K562 (cell line): ENCODE measurements around the gene UBE2E1. TPM values are rescaled to one million over a fixed set of nuclear protein-coding genes. Genes with fewer than 3 reads are reported as not detected.
"Not testable (repeated sequence)": the region's sequence is repeated elsewhere in the genome, so short reads cannot be mapped to it uniquely, and the experiment has no call there.

ENCODE experiments used
- ATAC-seq: fragments of 200-7000 bp; cut with Tn5 transposase; 3 replicates; pipeline ENCODE4 v1.9.1; 2020; ENCODE audit warnings: moderate library complexity
- BruUV-seq: library from RNA; stranded (reverse); fragments of 400-500 nt; replicated peaks from 2 replicates; lab custom pipeline; 2021; lab: Mats Ljungman, UMichigan
- CTCF ChIA-PET: fragments of 300-600 bp; formaldehyde crosslinking; extraction: SDS; loops from one replicate; lab custom pipeline; 2021; ENCODE audit warnings: low intra/inter-chr PET ratio; lab: Yijun Ruan, JAX
- POLR2A ChIA-PET: fragments of 300-600, 350-650 bp; sonication (Branson Sonifier 250); formaldehyde crosslinking; extraction: SDS; loops from one replicate; lab custom pipeline; 2021; ENCODE audit warnings: antibody characterized with exemption, inconsistent platforms; lab: Yijun Ruan, JAX
- DNase-seq, 4 experiments: peaks; one replicate each; pipeline versions ENCODE4 v3.0.0 to v3.0.0-alpha.2; 2011 to 2018; ENCODE audit warnings: low spot score in 3 of 4, mixed read lengths in 3 of 4; ENCODE audit errors: extremely low read depth in 1 of 4
- FAIRE-seq: peaks from 2 replicates; lab custom pipeline; 2011; peaks lifted over from hg19 to GRCh38; lab: Jason Lieb, UNC
- H2AFZ ChIP-seq: 2 replicates; pipeline ENCODE4 v1.6.0; 2011; ENCODE audit warnings: low read depth, low read length, control low read depth, inconsistent platforms
- H3K27ac ChIP-seq: fragments of 200-600 bp; 3 replicates; pipeline ENCODE4 v1.8.0; 2011; ENCODE audit warnings: low read depth, mild to moderate bottlenecking, control low read depth, inconsistent platforms, low read length, moderate library complexity, mixed read lengths; ENCODE audit errors: extremely low read depth
- H3K27me3 ChIP-seq, 2 experiments: fragments of 300-600 bp in 1 of 2; 2 replicates in 1 of 2; 3 replicates in 1 of 2; pipeline versions ENCODE4 v1.6.0 to v1.8.0; 2011; ENCODE audit warnings: inconsistent platforms in 2 of 2, low read length in 2 of 2, mild to moderate bottlenecking in 1 of 2, mixed read lengths in 1 of 2, moderate library complexity in 1 of 2; ENCODE audit not compliant: control insufficient read depth in 2 of 2, insufficient read depth in 2 of 2
- H3K36me3 ChIP-seq: fragments of 300-600 bp; 3 replicates; pipeline ENCODE4 v1.8.0; 2011; ENCODE audit warnings: mild to moderate bottlenecking, low read length, inconsistent platforms; ENCODE audit not compliant: control insufficient read depth, insufficient read depth
- H3K4me1 ChIP-seq, 2 experiments: fragments of 200-600 bp in 1 of 2; replicated peaks in 1 of 2; 2 replicates in 1 of 2; 3 replicates in 1 of 2; pipeline versions ENCODE4 v1.5.1 to v1.8.0; 2011; ENCODE audit warnings: inconsistent platforms in 2 of 2, low read length in 2 of 2, mild to moderate bottlenecking in 1 of 2, mixed read lengths in 1 of 2, moderate library complexity in 1 of 2; ENCODE audit not compliant: control insufficient read depth in 2 of 2, insufficient read depth in 2 of 2
- H3K4me2 ChIP-seq: 2 replicates; pipeline ENCODE4 v1.6.1; 2011; ENCODE audit warnings: low read length, control low read depth, inconsistent platforms, mixed read lengths; ENCODE audit not compliant: insufficient read depth
- H3K4me3 ChIP-seq: fragments of 200-600 bp; sonication (generic), shearing (Covaris generic); 2 replicates; pipeline ENCODE4 v1.5.1; 2016; ENCODE audit warnings: control low read depth, inconsistent platforms
- H3K79me2 ChIP-seq: fragments of 200-600 bp; 3 replicates; pipeline ENCODE4 v1.8.0; 2011; ENCODE audit warnings: low read length, inconsistent platforms; ENCODE audit not compliant: control insufficient read depth, insufficient read depth
- H3K9ac ChIP-seq, 2 experiments: 2 replicates each; pipeline versions ENCODE4 v1.6.0 to v1.6.1; 2011; ENCODE audit warnings: low read depth in 2 of 2, low read length in 2 of 2, control low read depth in 1 of 2, inconsistent platforms in 1 of 2, mild to moderate bottlenecking in 1 of 2, mixed read lengths in 1 of 2; ENCODE audit not compliant: insufficient read depth in 1 of 2
- H3K9me1 ChIP-seq: one replicate; pipeline ENCODE4 v1.6.0; 2011; ENCODE audit warnings: inconsistent platforms, mild to moderate bottlenecking, low read length, moderate library complexity; ENCODE audit not compliant: control insufficient read depth, insufficient read depth
- H3K9me3 ChIP-seq: replicated peaks from 2 replicates; pipeline ENCODE4 v1.5.1; 2011; ENCODE audit warnings: low read depth, low read length, inconsistent platforms; ENCODE audit not compliant: control insufficient read depth, insufficient read depth
- H4K20me1 ChIP-seq: replicated peaks from 2 replicates; pipeline ENCODE4 v1.6.1; 2011; ENCODE audit warnings: low read length, inconsistent platforms, mixed read lengths; ENCODE audit not compliant: control insufficient read depth, insufficient read depth
- CBFA2T3 ChIP-seq: fragments of 450-650 bp; IDR thresholded peaks from 2 replicates; pipeline ENCODE4 v1.6.1; 2017
- SETDB1 ChIP-seq: IDR thresholded peaks from one replicate; pipeline ENCODE4 v1.6.1; 2012; ENCODE audit warnings: low read length, control low read depth, inconsistent platforms
- WGBS: fragments of 100-300 bp; shearing (Covaris generic); methylation state at CpG from one replicate; pipeline ENCODE4 v1.1.6; 2016; ENCODE audit warnings: low coverage, mixed read lengths; ENCODE audit not compliant: insufficient coverage; ENCODE audit errors: missing lambda C conversion rate; 5-methylcytosine and 5-hydroxymethylcytosine counted together
- in situ Hi-C: fragments of 300-500 bp; cut with MboI; formaldehyde crosslinking; loops from 4 replicates; pipeline ENCODE4 v1.15.0; 2018; ENCODE audit warnings: inconsistent platforms, mixed read lengths
- intact Hi-C: fragments of 100-400 bp; cut with micrococcal nuclease; formaldehyde crosslinking; loops from 2 replicates; pipeline ENCODE4 v1.14.2; 2022
- polyA plus RNA-seq, 8 experiments: library from polyadenylated mRNA; depleted of rRNA in 4 of 8; stranded (reverse) in 5 of 8; unstranded in 3 of 8; fragments of >200 nt; fragmentation: Nextera tagmentation in 2 of 8; fragmentation: Illumina TruSeq in 1 of 8; extraction: Ambion mirVana in 2 of 8; extraction: Trizol in 1 of 8; gene quantifications; 2 replicates each; pipeline versions ENCODE4 v1.2.1 to v1.2.3, GENCODE V29; 2011 to 2014; ENCODE audit warnings: inconsistent platforms in 1 of 8, missing spikeins in 1 of 8
- total RNA-seq, 7 experiments: library from RNA; depleted of rRNA in 6 of 7; stranded (reverse); fragments of >200 nt in 6 of 7; fragmentation: Illumina TruSeq in 2 of 7; extraction: Trizol in 2 of 7; gene quantifications; 2 replicates each; pipeline versions ENCODE4 v1.2.1 to v1.2.3, GENCODE V29; 2011 to 2021; ENCODE audit warnings: low replicate concordance in 1 of 7
- TF ChIP-seq, protein P1 (sequence below), 2 experiments: fragments of 250-450 bp in 1 of 2; fragments of 450-650 bp in 1 of 2; sonication (Bioruptor Pico) in 1 of 2; IDR thresholded peaks; 2 replicates each; pipeline versions ENCODE4 v1.6.1 to v1.8.0; 2016 to 2021; ENCODE audit warnings: mild to moderate bottlenecking in 2 of 2, moderate library complexity in 2 of 2, missing compliant biosample characterization in 1 of 2, missing genetic modification characterization in 1 of 2

Gene UBE2E1
- total and polyA plus RNA-seq, 9 of the 15 experiments (the other 6 are each of a cell fraction or from before 2014, with no cell fraction given), result 54.4 to 294 (median 165) TPM

DNA sequence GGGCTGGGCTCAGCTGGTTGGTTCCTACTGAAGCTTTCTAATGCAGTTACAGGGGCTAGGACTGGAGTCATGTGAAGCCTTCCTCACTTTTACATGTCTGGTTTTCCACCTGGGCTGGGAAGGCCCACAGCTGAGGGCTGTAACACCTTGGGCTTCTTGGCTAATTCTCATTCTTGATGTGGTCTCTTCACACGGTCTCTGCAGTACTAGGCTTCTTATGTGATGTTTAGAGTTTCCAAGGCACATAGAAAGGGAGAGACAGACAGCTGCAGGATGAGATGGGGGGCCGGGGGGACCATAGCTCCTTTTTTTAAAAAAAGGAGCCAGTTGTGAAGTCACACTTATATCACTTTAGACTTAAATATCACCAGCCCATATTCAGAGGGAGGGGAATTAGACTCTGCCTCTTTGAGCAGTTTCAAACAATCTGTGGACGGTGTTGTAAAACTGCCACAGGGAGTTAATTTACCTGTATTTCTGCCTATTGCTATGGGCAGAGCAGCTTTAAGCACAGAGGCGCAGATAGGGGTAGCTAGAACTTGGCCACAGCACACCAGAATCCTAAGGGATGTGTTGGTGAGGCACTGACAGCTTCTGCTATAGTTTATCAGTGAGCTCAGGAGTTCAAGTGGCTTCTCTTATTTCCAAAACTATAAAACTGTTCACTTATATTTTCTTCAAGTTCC, 64.4 kb downstream of the UBE2E1 start:
- no peak overlapping the region for H2AFZ ChIP-seq
- no peak for DNase-seq
- intact Hi-C loops, result loop anchor here (5.0 to 10.0 kb wide), 2 partner anchors 63 to 155 kb away; partner anchors contain the start of gene UBE2E1
- no peaks in the 10 kb centered on the region for H3K9me3 ChIP-seq
- no peak overlapping the region for H3K27ac ChIP-seq
- no peak overlapping the region for H3K4me2 ChIP-seq
- WGBS, result 80% methylated on average over 4 of the region's 4 CpGs
- no peaks in the 10 kb centered on the region for H3K27me3 ChIP-seq
- FAIRE-seq, result no peak
- CTCF ChIA-PET, result no interaction called here
- ATAC-seq, result no peak; the same call in 2 of the 3 replicates
- BruUV-seq, result no TSS peak
- peaks cover 7% of the 10 kb centered on the region for H4K20me1 ChIP-seq
- peaks cover 32% of the 10 kb centered on the region; the same call in 2 of the 3 replicates for H3K79me2 ChIP-seq
- no peaks in the 10 kb centered on the region for H3K36me3 ChIP-seq
- H3K4me1 ChIP-seq, result no peaks in the 10 kb centered on the region; a peak in 1 of 5 replicates
- H3K4me3 ChIP-seq, result no peak overlapping the region
- H3K9me1 ChIP-seq, result no peaks in the 10 kb centered on the region
- H3K9ac ChIP-seq, result peak overlapping the region in 1 of 2 experiments; percentile 29; a peak in 1 of 4 replicates
- POLR2A ChIA-PET, result interaction anchor here (1.5 kb wide), 1 partner anchor 12 kb away, joined by 3 read pairs; no protein-coding TSS in a partner anchor
- in situ Hi-C loops, result no loop called here
- no peak for TF ChIP-seq CBFA2T3
- TF ChIP-seq SETDB1, result no peak
- TF ChIP-seq, protein P1, sequence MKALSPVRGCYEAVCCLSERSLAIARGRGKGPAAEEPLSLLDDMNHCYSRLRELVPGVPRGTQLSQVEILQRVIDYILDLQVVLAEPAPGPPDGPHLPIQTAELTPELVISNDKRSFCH (CRISPR knock-in tag; IDR thresholded peaks at IDR 0.05), result no peak
- TF ChIP-seq, protein P1 (tag; IDR thresholded peaks at IDR 0.05), result no peak

DNA sequence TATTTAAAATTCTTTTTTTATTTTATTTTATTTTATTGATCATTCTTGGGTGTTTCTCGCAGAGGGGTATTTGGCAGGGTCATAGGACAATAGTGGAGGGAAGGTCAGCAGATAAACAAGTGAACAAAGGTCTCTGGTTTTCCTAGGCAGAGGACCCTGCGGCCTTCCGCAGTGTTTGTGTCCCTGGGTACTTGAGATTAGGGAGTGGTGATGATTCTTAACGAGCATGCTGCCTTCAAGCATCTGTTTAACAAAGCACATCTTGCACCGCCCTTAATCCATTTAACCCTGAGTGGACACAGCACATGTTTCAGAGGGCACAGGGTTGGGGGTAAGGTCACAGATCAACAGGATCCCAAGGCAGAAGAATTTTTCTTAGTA, 64.9 kb downstream of the UBE2E1 start:
- intact Hi-C loops, result loop anchor here (10.0 kb wide), 1 partner anchor 156 kb away; no protein-coding TSS in a partner anchor
- H4K20me1 ChIP-seq, CTCF ChIA-PET, H3K27me3 ChIP-seq, H3K4me1 ChIP-seq, H3K36me3 ChIP-seq, H3K9me1 ChIP-seq, H3K4me2 ChIP-seq, in situ Hi-C loops, DNase-seq, H3K9ac ChIP-seq, H3K27ac ChIP-seq, H2AFZ ChIP-seq, FAIRE-seq, H3K9me3 ChIP-seq, BruUV-seq, H3K4me3 ChIP-seq, ATAC-seq: not testable (repeated sequence)
- POLR2A ChIA-PET, result interaction anchor here (1.5 kb wide), 1 partner anchor 12 kb away, joined by 3 read pairs; no protein-coding TSS in a partner anchor
- WGBS, result 69% methylated on average over 1 of the region's 5 CpGs
- H3K79me2 ChIP-seq, result peaks cover 31% of the 10 kb centered on the region; the same call in 2 of the 3 replicates

DNA sequence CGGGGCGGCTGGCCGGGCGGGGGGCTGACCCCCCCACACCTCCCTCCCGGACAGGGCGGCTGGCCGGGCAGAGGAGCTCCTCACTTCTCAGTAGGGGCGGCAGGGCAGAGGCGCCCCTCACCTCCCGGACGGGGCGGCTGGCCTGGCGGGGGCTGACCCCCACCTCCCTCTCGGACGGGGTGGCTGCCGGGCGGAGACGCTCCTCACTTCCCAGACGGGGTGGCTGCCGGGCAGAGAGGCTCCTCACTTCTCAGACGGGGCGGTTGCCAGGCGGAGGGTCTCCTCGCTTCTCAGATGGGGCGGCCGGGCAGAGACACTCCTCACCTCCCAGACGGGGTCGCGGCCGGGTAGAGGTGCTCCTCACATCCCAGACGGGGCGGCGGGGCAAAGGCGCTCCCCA, 65.6 kb downstream of the UBE2E1 start:
- CTCF ChIA-PET, ATAC-seq, H2AFZ ChIP-seq, DNase-seq, POLR2A ChIA-PET, H3K9me3 ChIP-seq, in situ Hi-C loops, H3K4me3 ChIP-seq, H3K9me1 ChIP-seq, H3K9ac ChIP-seq, FAIRE-seq, H3K27ac ChIP-seq, H3K4me1 ChIP-seq, H3K36me3 ChIP-seq, H4K20me1 ChIP-seq, H3K4me2 ChIP-seq, H3K27me3 ChIP-seq, BruUV-seq: not testable (repeated sequence)
- peaks cover 30% of the 10 kb centered on the region for H3K79me2 ChIP-seq
- WGBS, result 96% methylated on average over 5 of the region's 34 CpGs
- intact Hi-C loops, result loop anchor here (10.0 kb wide), 1 partner anchor 157 kb away; no protein-coding TSS in a partner anchor
